Progenitor cell of endocrine pancreas (in vitro differentiated cells): Measurements from ENCODE around the gene INTS11. TPM values are rescaled to one million over a fixed set of nuclear protein-coding genes. Genes with fewer than 3 reads are reported as not detected.

ENCODE experiments used
- DNase-seq: peaks from one replicate; pipeline ENCODE4 v3.0.0; 2021; ENCODE audit warnings: low spot score; ENCODE audit not compliant: unreplicated experiment
- H3K27ac Mint-ChIP-seq: 2 replicates; pipeline ENCODE4 v1.8.0; 2021; ENCODE audit warnings: mild to moderate bottlenecking, moderate library complexity, mixed read lengths
- H3K27me3 Mint-ChIP-seq: 2 replicates; pipeline ENCODE4 v1.8.0; 2021; ENCODE audit warnings: mixed read lengths
- H3K36me3 Mint-ChIP-seq: 2 replicates; pipeline ENCODE4 v1.8.0; 2022; ENCODE audit warnings: mixed read lengths; ENCODE audit not compliant: insufficient read depth
- H3K4me1 Mint-ChIP-seq: 2 replicates; pipeline ENCODE4 v1.8.0; 2021; ENCODE audit warnings: low read depth, mixed read lengths
- H3K4me3 Mint-ChIP-seq: 2 replicates; pipeline ENCODE4 v1.8.0; 2021; ENCODE audit warnings: low read depth, mild to moderate bottlenecking, moderate library complexity, mixed read lengths
- H3K9me3 Mint-ChIP-seq: 2 replicates; pipeline ENCODE4 v1.8.0; 2021; ENCODE audit warnings: low read depth, mixed read lengths
- CTCF ChIP-seq: fragments of 200-600 bp; sonication (generic); IDR thresholded peaks from one replicate; pipeline ENCODE4 v1.5.0; 2021; ENCODE audit warnings: antibody characterized with exemption, mild to moderate bottlenecking; ENCODE audit not compliant: unreplicated experiment
- long read RNA-seq: library from polyadenylated mRNA; unstranded; transcript quantifications from one replicate; pipeline ENCODE4 v2.0.0, GENCODE V29; 2020
- total RNA-seq: library from RNA; stranded (reverse); gene quantifications from 2 replicates; pipeline ENCODE4 v1.2.1, GENCODE V29; 2021

The INTS11 gene
- total RNA-seq = 163 and 177 TPM in 2 replicates
- long read RNA-seq, transcript INTS11-208 (17 exons, 2,148 nt) = major isoform, 175 of 224 reads
- long read RNA-seq, transcript INTS11-203 (15 exons, 1,798 nt) = minor isoform, 5 of 224 reads
- long read RNA-seq, partial matches to known transcripts = 9 of 224 reads
- long read RNA-seq, other reads (novel, unspliced or antisense) = 33 of 224 reads

- no peak for TF ChIP-seq CTCF
- peak; percentile 97 for DNase-seq
- Mint-ChIP-seq H3K36me3 (no peaks in the 10 kb centered on the region), H3K27ac (peak within 1 kb of the TSS; percentile 80), H3K4me3 (peak within 1 kb of the TSS; percentile 83), H3K4me1 (peaks cover 7% of the 10 kb centered on the region), H3K9me3 (no peaks in the 10 kb centered on the region), H3K27me3 (no peaks in the 10 kb centered on the region)
Observed at GRCh38 chr1:1324524-1325287, at the start of gene INTS11, which contains the start of gene CPTP. Gene INTS11 (minus strand): TSS chr1:1324660. CDS start chr1:1324608, 52 bp downstream. Gene CPTP (plus strand): TSS chr1:1324802. CDS start chr1:1326911, 2,109 bp downstream.

GRCh38 chr1:1373815-1374588, 49.5 kb upstream of the INTS11 start:
- TF ChIP-seq CTCF = no peak
- no peak for DNase-seq
- peaks cover 3% of the 10 kb centered on the region for H3K36me3 Mint-ChIP-seq
- H3K27ac Mint-ChIP-seq = no peak overlapping the region
- no peaks in the 10 kb centered on the region for H3K9me3 Mint-ChIP-seq
- no peaks in the 10 kb centered on the region for H3K27me3 Mint-ChIP-seq
- peaks cover 3% of the 10 kb centered on the region for H3K4me1 Mint-ChIP-seq
- peak overlapping the region; percentile 87 for H3K4me3 Mint-ChIP-seq

GRCh38 chr1:1373051-1373814, 48.8 kb upstream of the INTS11 start:
- no peak for TF ChIP-seq CTCF
- Mint-ChIP-seq H3K4me3 (peak overlapping the region; percentile 87), H3K4me1 (peaks cover 3% of the 10 kb centered on the region), H3K36me3 (peaks cover 3% of the 10 kb centered on the region), H3K9me3 (no peaks in the 10 kb centered on the region), H3K27me3 (no peaks in the 10 kb centered on the region), H3K27ac (no peak overlapping the region)
- DNase-seq = no peak

GRCh38 chr1:1371746-1372711, 47.6 kb upstream of the INTS11 start:
- Mint-ChIP-seq H3K27ac (no peak overlapping the region), H3K4me1 (peaks cover 3% of the 10 kb centered on the region), H3K27me3 (no peaks in the 10 kb centered on the region), H3K36me3 (peaks cover 3% of the 10 kb centered on the region), H3K4me3 (peak overlapping the region; percentile 52), H3K9me3 (no peaks in the 10 kb centered on the region)
- peak; percentile 80 for DNase-seq
- peak; percentile 89 for TF ChIP-seq CTCF
